SK-N-SH (cell line): ENCODE data around the gene SLC20A1. TPM values are rescaled to one million over a fixed set of nuclear protein-coding genes. Genes with fewer than 3 reads are reported as not detected.
A peak's percentile ranks its signal among the peaks of the same experiment; 100 is the strongest.

ENCODE experiments used
- CTCF ChIA-PET: fragments of 300-600, 350-600 bp; formaldehyde crosslinking; extraction: SDS; loops from one replicate; lab custom pipeline; 2021; lab: Yijun Ruan, JAX
- POLR2A ChIA-PET: fragments of 350-600 bp; sonication (Branson Sonifier 250); formaldehyde crosslinking; extraction: SDS; loops from one replicate; lab custom pipeline; 2020; ENCODE audit warnings: antibody characterized with exemption, inconsistent platforms; lab: Yijun Ruan, JAX
- DNase-seq: peaks from one replicate; pipeline ENCODE4 v3.0.0; 2012
- H2AFZ ChIP-seq: fragments of 200-600 bp; sonication (generic); 2 replicates; pipeline ENCODE4 v1.8.1; 2016; ENCODE audit warnings: antibody characterized with exemption, mild to moderate bottlenecking, low read depth
- H3F3A ChIP-seq: fragments of 200-600 bp; sonication (generic); replicated peaks from 2 replicates; pipeline ENCODE3; 2016; ENCODE audit warnings: antibody characterized with exemption, mild to moderate bottlenecking; ENCODE audit not compliant: insufficient read depth
- H3K27ac ChIP-seq, 2 experiments: fragments of 200-500 bp in 1 of 2; fragments of 200-600 bp in 1 of 2; sonication (Bioruptor generic) in 1 of 2; sonication (generic), shearing (Covaris generic) in 1 of 2; 2 replicates each; pipeline versions ENCODE4 v1.5.1 to v1.6.1; 2014 to 2016; ENCODE audit warnings: low read depth in 2 of 2, inconsistent platforms in 1 of 2, low read length in 1 of 2, mild to moderate bottlenecking in 1 of 2, mixed read lengths in 1 of 2
- H3K27me3 ChIP-seq: fragments of 200-600 bp; sonication (generic), shearing (Covaris generic); 2 replicates; pipeline ENCODE4 v1.6.1; 2016; ENCODE audit warnings: mixed run types; ENCODE audit not compliant: insufficient read depth
- H3K36me3 ChIP-seq, 2 experiments: fragments of 200-500 bp in 1 of 2; fragments of 200-600 bp in 1 of 2; sonication (Bioruptor generic) in 1 of 2; sonication (generic) in 1 of 2; replicated peaks in 1 of 2; 2 replicates each; pipeline versions ENCODE3 to v1.5.1; 2014 to 2016; ENCODE audit warnings: low read length in 1 of 2, mild to moderate bottlenecking in 1 of 2; ENCODE audit not compliant: insufficient read depth in 2 of 2, control insufficient read depth in 1 of 2
- H3K4me1 ChIP-seq, 2 experiments: fragments of 200-500 bp in 1 of 2; fragments of 200-600 bp in 1 of 2; sonication (Bioruptor generic) in 1 of 2; sonication (generic), shearing (Covaris generic) in 1 of 2; 2 replicates each; pipeline versions ENCODE4 v1.5.1 to v1.6.1; 2014 to 2016; ENCODE audit warnings: low read depth in 1 of 2, low read length in 1 of 2, mixed run types in 1 of 2; ENCODE audit not compliant: insufficient read depth in 2 of 2, control insufficient read depth in 1 of 2
- H3K4me2 ChIP-seq: fragments of 200-600 bp; sonication (generic), shearing (Covaris generic); 2 replicates; pipeline ENCODE4 v1.6.1; 2017; ENCODE audit warnings: mixed run types
- H3K4me3 ChIP-seq, 2 experiments: fragments of 200-500 bp in 1 of 2; fragments of 200-600 bp in 1 of 2; sonication (Bioruptor generic) in 1 of 2; sonication (generic), shearing (Covaris generic) in 1 of 2; 2 replicates each; pipeline versions ENCODE4 v1.5.1 to v1.8.1; 2014 to 2016; ENCODE audit warnings: low read depth in 2 of 2, inconsistent platforms in 1 of 2, low read length in 1 of 2, mild to moderate bottlenecking in 1 of 2, mixed read lengths in 1 of 2, moderate library complexity in 1 of 2
- H3K79me2 ChIP-seq: fragments of 200-600 bp; sonication (generic); 2 replicates; pipeline ENCODE4 v1.8.1; 2017; ENCODE audit warnings: mild to moderate bottlenecking; ENCODE audit not compliant: insufficient read depth
- H3K9ac ChIP-seq: fragments of 200-600 bp; sonication (generic); 2 replicates; pipeline ENCODE4 v1.6.1; 2017; ENCODE audit warnings: mixed run types
- H3K9me2 ChIP-seq: fragments of 200-600 bp; sonication (generic); 2 replicates; pipeline ENCODE4 v1.6.1; 2017; ENCODE audit warnings: mixed run types
- H3K9me3 ChIP-seq: fragments of 200-600 bp; sonication (generic); 2 replicates; pipeline ENCODE4 v1.6.1; 2017; ENCODE audit warnings: mixed run types, mild to moderate bottlenecking, moderate library complexity
- H4K20me1 ChIP-seq: fragments of 200-600 bp; sonication (generic); 2 replicates; pipeline ENCODE4 v1.6.1; 2017; ENCODE audit warnings: mild to moderate bottlenecking, mixed run types; ENCODE audit not compliant: insufficient read depth
- FOXJ3 ChIP-seq: sonication (generic); formaldehyde crosslinking; IDR thresholded peaks from 2 replicates; pipeline ENCODE4 v1.5.1; 2020; ENCODE audit warnings: mild to moderate bottlenecking, missing genetic modification reagents
- FOXM1 ChIP-seq: IDR thresholded peaks from 2 replicates; pipeline ENCODE4 v1.4.0; 2012; ENCODE audit warnings: low read depth, mild to moderate bottlenecking
- IRF3 ChIP-seq: fragments of 150-350 bp; IDR thresholded peaks from 2 replicates; pipeline ENCODE4 v1.6.1; 2016; ENCODE audit warnings: mild to moderate bottlenecking, low read depth, low read length
- JUND ChIP-seq: IDR thresholded peaks from 2 replicates; pipeline ENCODE4 v1.4.0; 2012
- MXI1 ChIP-seq: IDR thresholded peaks from 2 replicates; pipeline ENCODE4 v1.6.1; 2012; ENCODE audit warnings: mild to moderate bottlenecking, low read depth, low read length, improper control_type of control experiment
- NRF1 ChIP-seq: IDR thresholded peaks from 2 replicates; pipeline ENCODE4 v1.6.1; 2012; ENCODE audit warnings: low read depth, mild to moderate bottlenecking, low read length
- POLR2AphosphoS5 ChIP-seq: IDR thresholded peaks from 2 replicates; pipeline ENCODE4 v1.6.1; 2012; ENCODE audit warnings: low read depth, low read length
- RAD21 ChIP-seq: IDR thresholded peaks from 2 replicates; pipeline ENCODE4 v1.6.1; 2012; ENCODE audit warnings: mild to moderate bottlenecking, low read length
- RCOR1 ChIP-seq: fragments of 150-350 bp; IDR thresholded peaks from 2 replicates; pipeline ENCODE4 v1.6.1; 2017; ENCODE audit warnings: antibody characterized with exemption, low read length
- REST ChIP-seq: IDR thresholded peaks from 2 replicates; pipeline ENCODE4 v1.6.1; 2012; ENCODE audit warnings: mild to moderate bottlenecking, low read depth, low read length, moderate library complexity
- RFX5 ChIP-seq: IDR thresholded peaks from 2 replicates; pipeline ENCODE4 v1.6.1; 2012; ENCODE audit warnings: mild to moderate bottlenecking, improper control_type of control experiment, low read length
- USF1 ChIP-seq: IDR thresholded peaks from 2 replicates; pipeline ENCODE4 v1.4.0; 2012; ENCODE audit warnings: low read depth, borderline replicate concordance
- USF2 ChIP-seq: fragments of 150-350 bp; IDR thresholded peaks from 2 replicates; pipeline ENCODE4 v1.6.1; 2017; ENCODE audit warnings: antibody characterized with exemption, low read length, low read depth, borderline replicate concordance
- YY1 ChIP-seq: IDR thresholded peaks from 2 replicates; pipeline ENCODE4 v1.4.0; 2012; ENCODE audit warnings: low read depth, mild to moderate bottlenecking
- WGBS: methylation state at CpG from one replicate; pipeline ENCODE4 v1.1.6; 2017; ENCODE audit warnings: low lambda C conversion rate; 5-methylcytosine and 5-hydroxymethylcytosine counted together
- polyA plus RNA-seq, 3 experiments: library from polyadenylated mRNA; depleted of rRNA; stranded (reverse); fragments of >200 nt; gene quantifications; 2 replicates each; pipeline ENCODE4 v1.2.3, GENCODE V29; 2012

The SLC20A1 gene
- polyA plus RNA-seq, 1 of the 3 experiments (the other 2 are of a cell fraction): 56.3 TPM

GRCh38 chr2:112641701-112642100 is 4.0 kb upstream of the SLC20A1 start:
- Histone ChIP-seq H3K27ac (peak overlapping the region; percentile 56 to 93; a peak in 3 of 4 replicates), H3K9me2 (no peaks in the 10 kb centered on the region), H3F3A (peaks cover 32% of the 10 kb centered on the region), H3K4me1 (peaks cover 10 to 36% of the 10 kb centered on the region in 2 experiments), H3K9ac (no peak overlapping the region), H4K20me1 (peaks cover 1% of the 10 kb centered on the region), H3K4me3 (no peak overlapping the region), H3K79me2 (peaks cover 24% of the 10 kb centered on the region), H2AFZ (no peak overlapping the region), H3K4me2 (peak overlapping the region; percentile 64; the same call in 1 of the 2 replicates), H3K9me3 (no peaks in the 10 kb centered on the region), H3K36me3 (no peaks in the 10 kb centered on the region), H3K27me3 (no peaks in the 10 kb centered on the region)
- ChIA-PET POLR2A (no interaction called here), CTCF (interaction anchor here (1.9 to 2.2 kb wide), 2 partner anchors 15 to 85 kb away, joined by 10 to 11 read pairs; no protein-coding TSS in a partner anchor)
- no peak for DNase-seq
- 44% methylated on average over 2 of the region's 2 CpGs for WGBS
- TF ChIP-seq MXI1 (no peak), JUND (no peak), RCOR1 (no peak), IRF3 (no peak), RFX5 (no peak), REST (no peak), NRF1 (no peak)

- no peak overlapping the region for H3K4me2 ChIP-seq
- ChIA-PET CTCF (interaction anchor here (0.8 to 1.9 kb wide), 2 partner anchors 16 to 84 kb away, joined by 3 to 10 read pairs; no protein-coding TSS in a partner anchor), POLR2A (no interaction called here)
- no peak overlapping the region for H3K9ac ChIP-seq
- TF ChIP-seq MXI1: no peak
- no peak for TF ChIP-seq POLR2AphosphoS5
- no peak for TF ChIP-seq FOXM1
- no peak for TF ChIP-seq USF2
- TF ChIP-seq REST: no peak
- TF ChIP-seq USF1: no peak
- TF ChIP-seq YY1: no peak
- no peak for TF ChIP-seq IRF3
- no peak for TF ChIP-seq FOXJ3 (CRISPR knock-in tag)
- no peak for TF ChIP-seq RAD21
- no peak for TF ChIP-seq RCOR1
- no peaks in the 10 kb centered on the region for H3K9me3 ChIP-seq
- H3K9me2 ChIP-seq: no peaks in the 10 kb centered on the region
- peak overlapping the region in 1 of 2 experiments; percentile 93; a peak in 1 of 4 replicates for H3K27ac ChIP-seq
- H2AFZ ChIP-seq: no peak overlapping the region
- H3K4me3 ChIP-seq: no peak overlapping the region
- peaks cover 10% of the 10 kb centered on the region for H4K20me1 ChIP-seq
- H3K4me1 ChIP-seq: peaks cover 17 to 37% of the 10 kb centered on the region in 2 experiments
- H3K79me2 ChIP-seq: peaks cover 33% of the 10 kb centered on the region
- no peaks in the 10 kb centered on the region for H3K27me3 ChIP-seq
- H3F3A ChIP-seq: peaks cover 32% of the 10 kb centered on the region
- peaks cover 4 to 5% of the 10 kb centered on the region in 2 experiments for H3K36me3 ChIP-seq
- no peak for DNase-seq
- 93% methylated on average over 5 of the region's 5 CpGs for WGBS
Measured at GRCh38 chr2:112642561-112642960, 3.2 kb upstream of the SLC20A1 start.
